Fibroblast of lung (primary cell): Measurements from ENCODE around the gene XYLB. TPM values are rescaled to one million over a fixed set of nuclear protein-coding genes. Genes with fewer than 3 reads are reported as not detected.

Experiments used
- DNase-seq, 2 donors: peaks; one replicate each; pipeline versions ENCODE4 v3.0.0 to v3.0.0-alpha.2; 2010; ENCODE audit warnings: low read depth in 2 of 2
- H2AFZ ChIP-seq: 2 replicates; pipeline ENCODE4 v1.5.1; 2012; ENCODE audit warnings: low read length, control low read depth, inconsistent platforms
- H3K27ac ChIP-seq: 2 replicates; pipeline ENCODE4 v1.5.1; 2011; ENCODE audit warnings: low read length, control low read depth; ENCODE audit not compliant: insufficient read depth
- H3K27me3 ChIP-seq: 2 replicates; pipeline ENCODE4 v1.5.1; 2011; ENCODE audit warnings: mild to moderate bottlenecking, low read length; ENCODE audit not compliant: control insufficient read depth, insufficient read depth
- H3K36me3 ChIP-seq: 2 replicates; pipeline ENCODE4 v1.5.1; 2011; ENCODE audit warnings: low read length; ENCODE audit not compliant: control insufficient read depth, insufficient read depth
- H3K4me1 ChIP-seq: 2 replicates; pipeline ENCODE4 v1.5.1; 2011; ENCODE audit warnings: low read length; ENCODE audit not compliant: control insufficient read depth, insufficient read depth; ENCODE audit errors: extremely low read depth
- H3K4me2 ChIP-seq: 2 replicates; pipeline ENCODE4 v1.5.1; 2011; ENCODE audit warnings: low read length, control low read depth; ENCODE audit not compliant: insufficient read depth; ENCODE audit errors: extremely low read depth
- H3K4me3 ChIP-seq, 4 experiments: fragments of 200-600 bp in 1 of 4; sonication (generic) in 1 of 4; replicated peaks in 1 of 4; 2 replicates each; pipeline ENCODE4 v1.5.1; 2011 to 2016; ENCODE audit warnings: low read length in 4 of 4, low read depth in 3 of 4, mild to moderate bottlenecking in 3 of 4, control low read depth in 2 of 4, inconsistent platforms in 1 of 4, mixed read lengths in 1 of 4; ENCODE audit not compliant: insufficient read depth in 1 of 4; ENCODE audit errors: control extremely low read depth in 1 of 4
- H3K79me2 ChIP-seq: 2 replicates; pipeline ENCODE4 v1.5.1; 2012; ENCODE audit warnings: mild to moderate bottlenecking, low read length, inconsistent platforms; ENCODE audit not compliant: control insufficient read depth, insufficient read depth
- H3K9ac ChIP-seq: 2 replicates; pipeline ENCODE4 v1.5.1; 2011; ENCODE audit warnings: mild to moderate bottlenecking, low read length, control low read depth; ENCODE audit not compliant: insufficient read depth
- H3K9me3 ChIP-seq: 2 replicates; pipeline ENCODE4 v1.5.1; 2012; ENCODE audit warnings: low read depth, low read length; ENCODE audit not compliant: control insufficient read depth, insufficient read depth
- H4K20me1 ChIP-seq: 2 replicates; pipeline ENCODE4 v1.5.1; 2011; ENCODE audit warnings: low read length; ENCODE audit not compliant: control insufficient read depth, insufficient read depth; ENCODE audit errors: extremely low read depth
- EZH2 ChIP-seq: IDR thresholded peaks from 2 replicates; pipeline ENCODE4 v1.5.1; 2012; ENCODE audit warnings: low read length, control low read depth, mild to moderate bottlenecking; ENCODE audit errors: missing control alignments
- polyA plus RNA-seq, 2 donors: library from polyadenylated mRNA; depleted of rRNA in 1 of 2; stranded (reverse) in 1 of 2; unstranded in 1 of 2; fragments of >200 nt; gene quantifications; 2 replicates each; pipeline ENCODE4 v1.2.1, GENCODE V29; 2011 to 2012; ENCODE audit warnings: missing spikeins in 1 of 2
- total RNA-seq: library from RNA; depleted of rRNA; stranded (reverse); fragments of >200 nt; gene quantifications from 2 replicates; pipeline ENCODE4 v1.2.1, GENCODE V29; 2014
- TF ChIP-seq, protein P1 (sequence below), 2 donors: IDR thresholded peaks in 1 of 2; conservative IDR thresholded peaks in 1 of 2; 1 replicate in 1 of 2; 2 replicates in 1 of 2; pipeline ENCODE4 v1.5.1; 2011 to 2012; ENCODE audit warnings: low read length in 2 of 2, control low read depth in 1 of 2, inconsistent platforms in 1 of 2, low read depth in 1 of 2, mild to moderate bottlenecking in 1 of 2

The XYLB gene
- total and polyA plus RNA-seq, 2 donors (not counting 1 experiment from before 2014, with no cell fraction given) = 2.2 to 5.1 TPM

DNA sequence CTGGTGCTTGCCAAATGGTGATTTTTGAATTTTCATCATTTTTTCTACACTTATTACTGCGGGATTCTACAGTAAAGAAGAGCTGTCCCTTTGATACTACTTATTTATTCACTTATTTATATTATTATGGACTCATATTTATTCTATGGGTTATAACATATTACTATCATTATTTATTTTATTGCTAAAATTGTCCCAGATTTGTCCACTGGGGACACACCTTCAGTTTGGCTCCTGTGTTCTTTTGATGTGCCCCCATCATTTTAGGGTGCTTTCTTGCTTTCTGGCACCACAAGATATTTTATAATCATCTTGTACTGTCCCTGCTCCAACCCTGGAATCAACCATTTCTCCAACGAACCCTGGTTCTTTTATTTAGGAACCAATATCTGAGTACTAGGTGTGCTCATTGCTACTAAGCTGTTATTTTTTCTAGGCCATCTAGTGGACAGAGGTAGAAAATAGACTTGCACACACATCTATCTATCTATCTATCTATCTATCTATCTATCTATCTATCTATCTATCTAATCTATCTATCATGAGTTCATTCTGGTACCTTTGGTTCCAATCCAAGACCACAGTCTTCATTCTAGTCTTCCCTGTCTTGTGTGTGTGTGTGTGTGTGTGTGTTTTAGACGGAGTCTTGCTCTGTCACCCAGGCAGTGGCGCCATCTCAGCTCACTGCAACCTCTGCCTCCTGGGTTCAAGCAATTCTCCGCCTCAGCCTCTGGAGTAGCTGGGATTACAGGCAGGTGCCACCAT lies 48.5 kb upstream of the XYLB start:
- Histone ChIP-seq H3K27ac (no peak overlapping the region), H4K20me1 (no peaks in the 10 kb centered on the region), H3K9ac (no peak overlapping the region), H3K27me3 (peaks cover under 1% of the 10 kb centered on the region), H3K4me3 (no peak overlapping the region), H3K36me3 (no peaks in the 10 kb centered on the region), H2AFZ (no peak overlapping the region), H3K4me1 (no peaks in the 10 kb centered on the region), H3K79me2 (no peaks in the 10 kb centered on the region), H3K9me3 (no peaks in the 10 kb centered on the region), H3K4me2 (no peak overlapping the region)
- no peak for TF ChIP-seq EZH2
- TF ChIP-seq, protein P1, sequence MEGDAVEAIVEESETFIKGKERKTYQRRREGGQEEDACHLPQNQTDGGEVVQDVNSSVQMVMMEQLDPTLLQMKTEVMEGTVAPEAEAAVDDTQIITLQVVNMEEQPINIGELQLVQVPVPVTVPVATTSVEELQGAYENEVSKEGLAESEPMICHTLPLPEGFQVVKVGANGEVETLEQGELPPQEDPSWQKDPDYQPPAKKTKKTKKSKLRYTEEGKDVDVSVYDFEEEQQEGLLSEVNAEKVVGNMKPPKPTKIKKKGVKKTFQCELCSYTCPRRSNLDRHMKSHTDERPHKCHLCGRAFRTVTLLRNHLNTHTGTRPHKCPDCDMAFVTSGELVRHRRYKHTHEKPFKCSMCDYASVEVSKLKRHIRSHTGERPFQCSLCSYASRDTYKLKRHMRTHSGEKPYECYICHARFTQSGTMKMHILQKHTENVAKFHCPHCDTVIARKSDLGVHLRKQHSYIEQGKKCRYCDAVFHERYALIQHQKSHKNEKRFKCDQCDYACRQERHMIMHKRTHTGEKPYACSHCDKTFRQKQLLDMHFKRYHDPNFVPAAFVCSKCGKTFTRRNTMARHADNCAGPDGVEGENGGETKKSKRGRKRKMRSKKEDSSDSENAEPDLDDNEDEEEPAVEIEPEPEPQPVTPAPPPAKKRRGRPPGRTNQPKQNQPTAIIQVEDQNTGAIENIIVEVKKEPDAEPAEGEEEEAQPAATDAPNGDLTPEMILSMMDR (conservative IDR thresholded peaks at IDR 0.05 in 1 of 2, IDR thresholded peaks at IDR 0.05 in 1 of 2; ENCODE audit: low read depth in 1 of 2, low read length in 2 of 2) = peak; percentile 16 to 48
- DNase-seq = peak; percentile 10 to 33

DNA sequence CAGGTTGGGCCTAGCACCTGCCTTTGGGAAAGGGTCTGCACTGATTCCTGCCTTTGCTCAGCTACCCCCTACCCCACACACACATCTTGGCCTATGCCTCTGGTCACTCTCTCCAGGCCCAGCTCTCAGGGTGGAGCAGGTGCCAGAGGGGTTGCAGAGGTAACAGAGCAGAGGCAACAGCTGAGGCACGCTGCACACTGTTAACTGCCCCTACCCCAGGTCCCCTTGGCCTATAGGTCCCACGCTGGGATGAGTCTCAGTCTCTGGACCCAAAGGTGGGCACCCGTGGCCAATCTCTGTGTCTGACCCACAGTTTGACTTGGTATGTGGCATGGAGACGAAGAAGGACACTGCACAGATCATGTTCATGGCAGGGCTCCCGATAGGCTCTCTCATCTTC lies 39.6 kb upstream of the XYLB start:
- H3K4me2 ChIP-seq = no peak overlapping the region
- H2AFZ ChIP-seq = no peak overlapping the region
- no peaks in the 10 kb centered on the region for H4K20me1 ChIP-seq
- H3K9me3 ChIP-seq = no peaks in the 10 kb centered on the region
- H3K27me3 ChIP-seq = peaks cover 7% of the 10 kb centered on the region
- no peak overlapping the region for H3K4me3 ChIP-seq
- no peak overlapping the region for H3K27ac ChIP-seq
- no peak overlapping the region for H3K9ac ChIP-seq
- no peaks in the 10 kb centered on the region for H3K79me2 ChIP-seq
- no peaks in the 10 kb centered on the region for H3K4me1 ChIP-seq
- no peak for TF ChIP-seq EZH2
- TF ChIP-seq, protein P1 (conservative IDR thresholded peaks at IDR 0.05 in 1 of 2, IDR thresholded peaks at IDR 0.05 in 1 of 2; ENCODE audit: low read depth in 1 of 2, low read length in 2 of 2) = no peak
- DNase-seq = no peak
- H3K36me3 ChIP-seq = no peaks in the 10 kb centered on the region

DNA sequence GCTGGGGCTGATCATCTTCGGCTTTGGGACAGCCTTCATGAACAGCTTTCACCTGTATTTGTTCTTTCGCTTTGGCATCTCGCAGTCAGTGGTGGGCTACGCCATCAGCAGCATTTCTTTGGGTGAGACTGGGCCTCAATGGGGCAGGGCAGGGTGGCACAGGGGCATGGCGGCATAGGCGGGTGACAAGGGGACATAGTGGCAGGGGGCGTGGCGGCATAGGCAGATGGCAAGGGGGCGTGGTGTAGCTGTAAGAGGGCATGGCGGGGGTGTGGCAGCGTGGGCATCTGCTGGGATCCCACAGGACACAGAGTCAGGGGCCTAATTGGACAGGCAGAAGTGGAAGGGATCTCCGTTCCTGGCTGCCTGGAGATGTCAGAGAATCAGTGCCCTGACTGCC lies 39.0 kb upstream of the XYLB start:
- H3K9ac ChIP-seq = no peak overlapping the region
- TF ChIP-seq, protein P1 (conservative IDR thresholded peaks at IDR 0.05 in 1 of 2, IDR thresholded peaks at IDR 0.05 in 1 of 2; ENCODE audit: low read depth in 1 of 2, low read length in 2 of 2) = no peak
- no peak for TF ChIP-seq EZH2

More for the DNA sequence above, 39.0 kb upstream of the XYLB start:
- Histone ChIP-seq H3K27me3 (peaks cover 7% of the 10 kb centered on the region), H4K20me1 (no peaks in the 10 kb centered on the region), H3K36me3 (no peaks in the 10 kb centered on the region), H3K79me2 (no peaks in the 10 kb centered on the region), H3K4me2 (no peak overlapping the region), H3K4me3 (no peak overlapping the region), H3K27ac (no peak overlapping the region), H2AFZ (no peak overlapping the region), H3K4me1 (no peaks in the 10 kb centered on the region), H3K9me3 (no peaks in the 10 kb centered on the region)
- no peak for DNase-seq
